GM21717 (cell line): ENCODE measurements around the gene TGFB2.

Experiments
- ATAC-seq: cut with Tn5 transposase; IDR thresholded peaks from one replicate; pipeline ENCODE4 v1.9.1; 2021; ENCODE audit warnings: mild to moderate bottlenecking, moderate library complexity; ENCODE audit not compliant: unreplicated experiment

The TGFB2 gene

DNA sequence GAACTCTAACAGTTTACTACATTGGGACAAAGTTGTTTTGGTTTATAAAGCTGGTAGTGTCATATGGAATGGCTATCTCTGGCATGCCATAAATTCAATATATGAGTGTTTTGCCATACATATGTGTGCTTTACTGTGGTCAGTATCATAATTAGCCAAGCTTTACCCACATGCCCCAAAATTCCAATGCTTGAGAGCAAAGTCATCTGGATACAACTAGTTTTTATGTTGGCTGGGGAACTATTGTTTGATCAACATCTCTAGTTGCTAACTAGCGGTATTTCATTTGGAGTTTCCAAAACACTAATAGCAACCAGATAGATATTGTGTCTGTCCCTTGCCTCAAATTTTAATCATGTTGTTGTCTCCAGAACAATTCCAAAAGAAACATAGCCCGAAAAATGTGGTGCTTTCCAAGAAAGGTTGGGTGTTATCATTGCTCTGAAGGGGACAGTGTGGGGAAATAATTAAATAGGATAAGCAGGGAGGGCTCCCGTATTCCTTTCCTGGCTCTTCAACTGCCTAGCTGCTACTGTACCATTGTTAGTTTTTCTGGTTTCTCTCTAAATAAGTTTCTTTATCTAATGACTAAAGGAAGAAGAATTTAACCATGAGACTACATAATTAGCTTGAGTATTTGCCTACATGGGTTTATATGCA lies 136.1 kb downstream of the TGFB2 start:
- ATAC-seq, result no peak

DNA sequence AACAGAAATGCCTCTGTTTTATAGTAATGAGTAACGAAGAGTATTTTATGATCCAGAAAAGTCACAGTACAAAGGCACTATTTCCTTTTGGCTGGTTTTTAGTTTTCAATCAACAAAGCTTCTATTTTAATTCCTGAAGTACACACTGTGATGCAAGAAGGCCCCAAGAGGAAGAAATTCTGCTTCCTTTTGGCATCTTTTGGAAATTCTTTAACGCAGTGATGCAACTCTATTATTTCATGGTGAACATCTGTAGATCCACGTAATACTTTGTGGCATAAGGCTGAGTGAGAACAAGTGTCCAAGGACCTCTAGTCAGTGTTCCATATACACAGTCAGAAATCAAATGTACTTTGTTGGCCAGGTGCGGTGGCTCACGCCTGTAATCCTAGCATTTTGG lies 137.5 kb downstream of the TGFB2 start:
- ATAC-seq, result no peak

DNA sequence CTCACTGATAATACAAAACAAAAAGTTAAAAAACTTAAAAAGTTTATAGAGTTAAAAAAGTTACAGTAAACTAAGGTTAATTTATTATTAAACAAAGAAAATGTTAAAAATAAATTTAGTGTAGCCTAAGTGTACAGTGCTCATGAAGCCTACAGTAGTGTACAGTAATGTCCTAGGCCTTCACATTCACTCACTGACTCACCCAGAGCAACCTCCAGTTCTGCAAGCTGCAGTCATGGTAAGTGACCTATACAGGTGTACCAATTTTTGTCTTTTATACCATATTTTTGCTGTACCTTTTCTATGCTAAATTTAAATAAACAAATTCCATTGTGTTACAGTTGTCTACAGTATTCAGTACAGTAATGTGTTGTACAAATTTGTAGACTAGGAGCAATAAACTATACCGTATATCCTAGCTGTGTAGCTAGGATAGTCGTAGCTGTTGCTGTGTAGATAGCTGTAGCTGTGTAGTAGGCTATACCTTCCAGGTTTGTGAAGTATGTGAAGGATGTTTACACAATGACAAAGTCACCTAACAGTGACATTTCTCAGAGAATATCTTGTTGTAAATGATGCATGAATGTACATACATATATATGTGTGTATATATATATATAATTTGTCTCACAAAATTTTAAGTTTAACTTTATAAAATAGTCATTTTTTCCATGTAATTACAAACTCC lies 140.2 kb downstream of the TGFB2 start:
- no peak for ATAC-seq

DNA sequence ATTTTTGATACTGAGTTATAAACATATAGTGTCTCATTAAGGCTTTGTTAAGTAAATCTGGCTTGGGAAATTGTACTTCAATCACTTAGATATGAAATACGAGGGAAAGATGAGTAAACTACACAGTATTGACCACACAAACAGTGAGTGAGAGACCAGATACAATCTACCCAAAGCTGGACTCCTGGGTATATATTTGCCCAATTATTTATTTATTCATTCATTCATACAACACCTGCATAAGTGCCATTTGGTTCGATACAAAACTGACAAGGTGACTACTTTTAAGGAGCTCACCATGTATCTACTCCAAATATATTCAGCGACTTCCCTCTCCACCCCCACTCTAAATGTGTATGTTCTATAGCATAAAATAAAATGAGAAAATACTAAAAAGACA lies 143.4 kb downstream of the TGFB2 start:
- ATAC-seq, result no peak

DNA sequence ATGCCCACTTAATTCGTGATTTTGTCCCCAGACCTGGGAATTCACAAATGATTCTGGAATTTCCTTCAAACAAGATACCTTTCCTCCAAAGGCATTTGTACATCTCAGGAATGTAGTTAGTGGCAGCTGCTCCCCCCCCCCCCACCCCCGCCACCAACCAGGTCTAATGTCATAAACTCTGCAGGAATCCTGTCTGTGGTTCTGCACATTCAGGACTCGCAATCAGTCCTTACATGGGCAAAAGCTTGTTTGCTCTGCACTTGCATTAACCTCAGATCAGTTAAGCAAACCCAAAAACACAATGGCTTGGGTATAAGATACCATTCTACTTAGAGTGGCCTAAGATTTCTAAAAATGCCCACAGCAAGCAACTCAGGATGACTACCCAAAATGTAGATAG lies 143.8 kb downstream of the TGFB2 start:
- no peak for ATAC-seq

DNA sequence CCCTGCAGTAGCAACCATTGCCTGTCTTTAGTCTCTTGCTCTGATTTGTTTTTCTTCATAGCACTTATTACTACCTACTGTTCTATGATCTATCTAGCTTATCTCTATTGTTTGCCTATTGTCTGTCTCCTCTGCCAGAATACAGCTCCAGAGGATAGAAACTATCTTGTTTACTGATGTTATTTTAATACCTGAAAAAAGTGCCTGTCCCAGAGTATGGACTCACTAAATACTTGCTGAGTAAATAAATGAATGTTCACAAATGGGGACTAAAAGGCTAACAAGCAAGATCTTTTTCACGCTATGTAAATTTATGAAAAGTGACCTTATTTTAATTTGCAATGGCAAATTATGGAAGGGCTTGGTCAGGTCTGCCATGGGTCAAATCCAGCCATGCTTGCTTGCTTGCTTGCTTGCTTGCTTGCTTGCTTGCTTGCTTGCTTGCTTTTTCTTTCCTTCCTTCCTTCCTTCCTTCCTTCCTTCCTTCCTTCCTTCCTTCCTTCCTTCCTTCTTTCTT lies 145.3 kb downstream of the TGFB2 start:
- ATAC-seq, result no peak

DNA sequence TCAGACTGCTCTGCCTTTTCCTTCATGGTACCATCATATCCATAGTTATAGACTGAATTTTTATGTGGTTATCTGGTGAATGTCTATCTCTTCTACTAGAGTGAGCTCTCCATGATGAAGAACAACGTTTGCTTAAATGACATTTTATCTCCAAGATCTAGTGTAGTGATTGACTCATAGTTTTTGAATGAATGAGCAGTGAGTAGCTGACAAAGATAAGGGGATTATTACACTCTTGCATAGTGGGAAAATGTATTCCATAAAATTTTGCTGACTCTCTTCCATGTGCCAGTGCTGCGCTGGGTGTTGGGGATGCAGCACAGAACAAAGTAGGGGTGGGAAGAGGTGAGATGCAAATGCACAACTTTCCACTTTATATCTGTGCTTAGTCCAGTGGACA lies 147.7 kb downstream of the TGFB2 start:
- no peak for ATAC-seq

DNA sequence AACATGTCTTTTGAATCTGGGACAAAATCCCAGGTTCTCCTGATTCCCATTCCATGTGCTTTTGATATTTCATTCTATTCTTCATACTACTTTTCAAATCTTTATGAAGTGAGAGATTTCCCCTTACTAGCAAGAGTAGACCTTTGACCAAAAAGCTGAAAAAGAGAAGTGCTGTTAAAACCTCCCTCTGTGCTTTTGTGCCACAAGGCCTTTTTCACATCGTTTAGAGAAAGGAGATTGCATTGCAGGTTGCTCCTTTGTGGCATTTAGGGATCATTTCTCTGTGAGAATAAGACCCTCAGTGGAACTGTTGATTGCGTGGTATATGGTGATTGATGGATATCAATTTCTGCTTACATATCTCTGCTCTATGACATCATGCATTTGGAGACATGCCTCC lies 148.8 kb downstream of the TGFB2 start:
- ATAC-seq, result no peak
